A549 (cell line): ENCODE data around the gene LPIN3. TPM values are rescaled to one million over a fixed set of nuclear protein-coding genes. Genes with fewer than 3 reads are reported as not detected.

ENCODE experiments used
- ATAC-seq, 2 experiments: fragments of 200-7000 bp in 1 of 2; fragments of >200 bp in 1 of 2; cut with Nextera tagmentation in 1 of 2; cut with Tn5 transposase in 1 of 2; 3 replicates each; pipeline versions ENCODE4 v1.8.0 to v1.9.1; 2018 to 2020; ENCODE audit warnings: mild to moderate bottlenecking in 1 of 2, moderate library complexity in 1 of 2
- CTCF ChIA-PET: fragments of 300-600 bp; sonication (Branson Sonifier 250); formaldehyde crosslinking; extraction: SDS; loops from one replicate; lab custom pipeline; 2021; ENCODE audit warnings: antibody characterized with exemption, inconsistent platforms; lab: Yijun Ruan, JAX
- POLR2A ChIA-PET: fragments of 350-600 bp; formaldehyde crosslinking; extraction: SDS; loops from one replicate; lab custom pipeline; 2021; ENCODE audit warnings: antibody characterized with exemption, inconsistent platforms; lab: Yijun Ruan, JAX
- DNase-seq, 2 experiments: peaks; one replicate each; pipeline versions ENCODE4 v3.0.0 to v3.0.0-alpha.2; 2011 to 2016; ENCODE audit warnings: low read depth in 1 of 2, low spot score in 1 of 2
- FAIRE-seq: peaks from 2 replicates; lab custom pipeline; 2011; peaks lifted over from hg19 to GRCh38; lab: Jason Lieb, UNC
- H3K27ac ChIP-seq, 2 experiments: fragments of >200 bp; sonication (Bioruptor Twin); formaldehyde crosslinking; 3 replicates each; pipeline ENCODE4 v1.5.1; 2016 to 2017
- H3K4me1 ChIP-seq: fragments of >200 bp; sonication (Bioruptor Twin); formaldehyde crosslinking; 3 replicates; pipeline ENCODE4 v1.6.1; 2016
- H3K4me2 ChIP-seq: fragments of >200 bp; sonication (Bioruptor Twin); formaldehyde crosslinking; 3 replicates; pipeline ENCODE4 v1.6.1; 2016
- H3K4me3 ChIP-seq: fragments of >200 bp; sonication (Bioruptor Twin); formaldehyde crosslinking; 3 replicates; pipeline ENCODE4 v1.5.1; 2016
- H3K9me3 ChIP-seq: fragments of >200 bp; sonication (Bioruptor Twin); formaldehyde crosslinking; 3 replicates; pipeline ENCODE4 v1.6.1; 2016
- BCL3 ChIP-seq: fragments of >200 bp; sonication (Bioruptor Twin); formaldehyde crosslinking; IDR thresholded peaks from 3 replicates; pipeline ENCODE4 v1.6.1; 2016
- BHLHE40 ChIP-seq: IDR thresholded peaks from 2 replicates; pipeline ENCODE4 v1.6.1; 2012; ENCODE audit warnings: low read depth, low read length, inconsistent platforms
- CEBPB ChIP-seq, 2 experiments: fragments of >200 bp in 1 of 2; sonication (Bioruptor Twin) in 1 of 2; formaldehyde crosslinking in 1 of 2; IDR thresholded peaks; 2 replicates each; pipeline ENCODE4 v1.6.1; 2012 to 2016
- CTCF ChIP-seq: fragments of >200 bp; sonication (Bioruptor Twin); formaldehyde crosslinking; IDR thresholded peaks from 3 replicates; pipeline ENCODE4 v1.5.1; 2016
- ELK1 ChIP-seq: fragments of 150-350 bp; IDR thresholded peaks from 2 replicates; pipeline ENCODE4 v1.6.1; 2014; ENCODE audit warnings: low read depth, mild to moderate bottlenecking, low read length
- KDM5A ChIP-seq: fragments of 200-600 bp; sonication (generic); IDR thresholded peaks from 2 replicates; pipeline ENCODE4 v1.6.1; 2016; ENCODE audit warnings: antibody characterized with exemption, mild to moderate bottlenecking
- MAFK ChIP-seq: fragments of 450-650 bp; IDR thresholded peaks from 2 replicates; pipeline ENCODE4 v1.6.1; 2014; ENCODE audit not compliant: partially characterized antibody
- MAX ChIP-seq: IDR thresholded peaks from 2 replicates; pipeline ENCODE4 v1.6.1; 2012
- NFE2L2 ChIP-seq: fragments of 150-350 bp; conservative IDR thresholded peaks from 2 replicates; pipeline ENCODE4 v1.6.1; 2014; ENCODE audit warnings: low read length
- NPAS2 ChIP-seq: fragments of 250-450 bp; sonication (Bioruptor Pico); IDR thresholded peaks from 2 replicates; pipeline ENCODE4 v1.8.0; 2022; ENCODE audit warnings: mild to moderate bottlenecking, moderate library complexity, borderline replicate concordance
- RAD21 ChIP-seq, 2 experiments: fragments of >200 bp in 1 of 2; sonication (Bioruptor Twin) in 1 of 2; formaldehyde crosslinking in 1 of 2; IDR thresholded peaks in 1 of 2; conservative IDR thresholded peaks in 1 of 2; 2 replicates in 1 of 2; 3 replicates in 1 of 2; pipeline ENCODE4 v1.6.1; 2012 to 2018; ENCODE audit warnings: inconsistent platforms in 1 of 2
- SMC3 ChIP-seq: fragments of >200 bp; sonication (Bioruptor Twin); formaldehyde crosslinking; IDR thresholded peaks from 3 replicates; pipeline ENCODE4 v1.6.1; 2018; ENCODE audit warnings: inconsistent platforms
- SREBF2 ChIP-seq: fragments of 450-650 bp; IDR thresholded peaks from 2 replicates; pipeline ENCODE4 v1.6.1; 2014; ENCODE audit warnings: mild to moderate bottlenecking, moderate library complexity
- USF2 ChIP-seq: fragments of 450-650 bp; IDR thresholded peaks from 2 replicates; pipeline ENCODE4 v1.6.1; 2014; ENCODE audit warnings: antibody characterized with exemption
- ZC3H11A ChIP-seq: fragments of 450-650 bp; IDR thresholded peaks from 2 replicates; pipeline ENCODE4 v1.6.1; 2014; ENCODE audit warnings: antibody characterized with exemption, mild to moderate bottlenecking
- whole genome bisulfite sequencing: methylation state at CpG from one replicate; pipeline ENCODE4 v1.1.6; 2017; ENCODE audit errors: missing lambda C conversion rate; 5-methylcytosine and 5-hydroxymethylcytosine counted together
- polyA plus RNA-seq, 4 experiments: library from polyadenylated mRNA; depleted of rRNA in 3 of 4; stranded (reverse); fragments of >200 nt; fragmentation: RNase III in 1 of 4; extraction: RNeasy Plus Mini Kit Qiagen cat#74134 plus additional on column Dnase treatment in 1 of 4; gene quantifications; 2 replicates in 3 of 4; 3 replicates in 1 of 4; pipeline ENCODE4 v1.2.3, GENCODE V29; 2011 to 2017

Gene LPIN3
- polyA plus RNA-seq, 2 of the 4 experiments (the other 2 are of a cell fraction) = 6.3 to 14.4 TPM

- ChIA-PET CTCF (interaction anchor here (0.6 to 10.4 kb wide), 7 partner anchors 14 to 1549 kb away, joined by 3 to 248 read pairs (median 3); partner anchors contain the start of gene PLCG1), POLR2A (no interaction called here)
- Histone ChIP-seq H3K9me3 (no peaks in the 10 kb centered on the region), H3K27ac (no peak overlapping the region), H3K4me2 (no peak overlapping the region), H3K4me1 (peaks cover 11% of the 10 kb centered on the region; the same call in 2 of the 3 replicates), H3K4me3 (no peak overlapping the region)
- no peak for FAIRE-seq
- no peak for DNase-seq
- ATAC-seq = no peak
- 83% methylated on average over 4 of the region's 4 CpGs for WGBS
- TF ChIP-seq NFE2L2 (no peak), NPAS2 (CRISPR knock-in tag) (no peak), USF2 (no peak), BHLHE40 (no peak), ZC3H11A (no peak), SREBF2 (no peak), CEBPB (IDR thresholded peaks at IDR 0.05) (no peak), KDM5A (no peak), MAX (no peak)
Observed at GRCh38 chr20:41336711-41337492, 3.7 kb upstream of the LPIN3 start.

- H3K9me3 ChIP-seq = no peaks in the 10 kb centered on the region
- peak overlapping the region; percentile 45 to 94; a peak in 5 of 6 replicates for H3K27ac ChIP-seq
- DNase-seq = peak; percentile 77
- FAIRE-seq = no peak
- TF ChIP-seq KDM5A (peak; percentile 62; the same call in 1 of the 2 replicates), CTCF (peak; percentile 95), RAD21 (conservative IDR thresholded peaks at IDR 0.05 in 1 of 2, IDR thresholded peaks at IDR 0.05 in 1 of 2) (peak; percentile 97 to 99), SMC3 (peak; percentile 96), BCL3 (no peak)
- peak overlapping the region; percentile 93 for H3K4me2 ChIP-seq
- CTCF ChIA-PET = interaction anchor here (0.6 to 10.4 kb wide), 74 partner anchors 9 to 1931 kb away, joined by 3 to 248 read pairs (median 4); partner anchors contain the start of genes PLCG1 and ZHX3
- WGBS = 10% methylated on average over 9 of the region's 25 CpGs
- H3K4me3 ChIP-seq = peak overlapping the region; percentile 66
- POLR2A ChIA-PET = interaction anchor here (0.6 to 1.5 kb wide), 2 partner anchors 10 to 176 kb away, joined by 5 read pairs; no protein-coding TSS in a partner anchor
- peaks cover 11% of the 10 kb centered on the region; the same call in 2 of the 3 replicates for H3K4me1 ChIP-seq
- peak; percentile 79 to 88 for ATAC-seq
Observed at GRCh38 chr20:41339957-41340326, 679 bp upstream of the LPIN3 start.

- DNase-seq = no peak
- POLR2A ChIA-PET = interaction anchor here (0.6 kb wide), 1 partner anchor 200 kb away, joined by 4 read pairs; no protein-coding TSS in a partner anchor
- Histone ChIP-seq H3K27ac (no peak overlapping the region), H3K4me3 (no peak overlapping the region), H3K9me3 (no peaks in the 10 kb centered on the region)
- WGBS = 95% methylated on average over 9 of the region's 9 CpGs
- CTCF ChIA-PET = interaction anchor here (1.1 to 10.4 kb wide), 4 partner anchors 11 to 170 kb away, joined by 3 to 248 read pairs (median 6); no protein-coding TSS in a partner anchor
- no peak for ATAC-seq
- peak; percentile 76 for TF ChIP-seq MAFK
- TF ChIP-seq ELK1 = no peak
- TF ChIP-seq, all 56 proteins: peak for 1
- FAIRE-seq = no peak
- no peak overlapping the region for H3K4me2 ChIP-seq
- peaks cover 11% of the 10 kb centered on the region; the same call in 2 of the 3 replicates for H3K4me1 ChIP-seq
Observed at GRCh38 chr20:41342474-41343464, 2.1 kb downstream of the LPIN3 start.
